PC-3 (cell line): ENCODE results near the gene GMDS.

Experiments used
- CTCF ChIP-seq: fragments of 300-600 bp; sonication (generic); conservative IDR thresholded peaks from 2 replicates; pipeline ENCODE4 v1.5.1; 2017; ENCODE audit warnings: antibody characterized with exemption, low read depth, mild to moderate bottlenecking, low read length
- EZH2 ChIP-seq: fragments of 300-600 bp; sonication (generic); IDR thresholded peaks from one replicate; pipeline ENCODE4 v1.6.1; 2017; ENCODE audit warnings: antibody characterized with exemption, mild to moderate bottlenecking, low read length; ENCODE audit not compliant: unreplicated experiment
- EZH2phosphoT487 ChIP-seq: fragments of 300-600 bp; sonication (generic); IDR thresholded peaks from 2 replicates; pipeline ENCODE4 v1.6.1; 2018; ENCODE audit warnings: mild to moderate bottlenecking, antibody characterized with exemption, low read length, borderline replicate concordance

DNA sequence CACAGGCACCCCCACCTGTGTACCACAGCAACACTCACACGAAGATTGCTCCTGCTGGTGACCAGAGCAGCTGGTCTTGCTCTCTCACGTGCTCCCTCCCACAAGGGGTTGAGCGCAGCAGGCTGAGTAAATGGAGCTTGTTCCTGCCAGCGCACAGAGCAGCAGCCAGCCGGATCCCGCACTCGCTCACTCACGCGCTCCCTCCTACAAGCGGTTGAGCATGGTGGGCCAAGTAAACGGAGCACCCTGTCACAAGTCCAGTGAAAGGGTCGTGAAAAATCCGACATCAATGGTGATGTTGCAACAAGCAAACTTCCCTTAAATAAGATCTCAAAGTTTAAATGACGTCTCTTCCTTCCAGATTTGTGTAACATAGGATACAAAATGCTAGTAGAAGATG, 322.0 kb downstream of the GMDS start:
- TF ChIP-seq CTCF (no peak), EZH2 (no peak), EZH2phosphoT487 (no peak)
